ENCODE data around the gene KLK14. TPM values are rescaled to one million over a fixed set of nuclear protein-coding genes. Genes with fewer than 3 reads are reported as not detected.

KLK14 gene
- total RNA-seq, 2 experiments from 2014 or later, result 0.22 TPM; not detected in 1

DNA sequence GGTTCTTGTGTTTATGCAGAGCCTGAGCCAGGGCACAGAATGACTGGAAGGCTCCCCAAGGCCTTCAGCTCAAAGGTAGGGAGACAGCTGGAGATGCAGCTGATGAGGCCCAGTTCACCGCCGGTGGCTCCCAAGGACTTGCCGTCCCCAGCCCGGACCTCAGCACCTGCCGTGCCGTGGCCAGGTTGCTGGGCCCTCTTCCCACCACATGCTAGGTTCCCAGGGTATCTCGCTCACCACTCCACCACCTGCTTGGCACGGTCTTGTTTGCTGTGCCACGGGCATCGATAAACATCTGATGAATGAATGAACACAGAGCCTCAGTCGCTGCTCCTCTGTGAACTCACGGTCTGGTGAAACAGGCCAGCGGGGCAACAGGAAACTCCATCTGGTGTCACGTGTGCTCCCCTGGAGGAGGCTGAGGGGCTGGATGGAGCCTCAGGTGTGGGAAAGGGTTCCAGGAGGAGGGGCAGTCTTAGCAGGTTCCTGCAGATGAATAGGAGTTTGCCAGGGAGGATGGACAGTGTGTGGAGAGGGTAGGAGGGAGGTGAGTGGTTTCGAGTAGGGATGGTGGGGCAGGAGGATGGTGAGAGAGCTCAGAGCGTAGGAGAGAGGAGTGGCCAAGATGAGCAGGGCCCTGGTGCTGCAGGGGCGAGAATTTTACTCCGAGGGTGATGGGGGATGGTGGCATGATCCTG, 3.6 kb upstream of the KLK14 start:
- ChIA-PET CTCF (no interaction called here), POLR2A (no interaction called here)
- Mint-ChIP-seq H3K4me3 (no peak overlapping the region), H3K36me3 (ENCODE audit: low read depth) (no peaks in the 10 kb centered on the region), H3K4me1 (ENCODE audit: low read depth) (no peaks in the 10 kb centered on the region), H3K27me3 (peaks cover 6% of the 10 kb centered on the region), H3K9me3 (no peaks in the 10 kb centered on the region), H3K27ac (no peak overlapping the region)
- Histone ChIP-seq H3K4me3 (ENCODE audit: low read length) (no peak overlapping the region), H3K27ac (ENCODE audit: low read depth in 1 of 2, low read length in 2 of 2) (no peak overlapping the region), H3K36me3 (ENCODE audit: insufficient read depth, low read length) (no peaks in the 10 kb centered on the region), H3K27me3 (ENCODE audit: control insufficient read depth in 1 of 2, insufficient read depth in 2 of 2, low read length in 2 of 2) (no peaks in the 10 kb centered on the region), H3K9me3 (ENCODE audit: control insufficient read depth in 1 of 2, insufficient read depth in 1 of 2, low read length in 2 of 2) (no peaks in the 10 kb centered on the region), H3K4me1 (ENCODE audit: insufficient read depth, low read length) (no peaks in the 10 kb centered on the region)
- ATAC-seq (ENCODE audit: poor library complexity) (no peak), DNase-seq (no peak)
- intact Hi-C loops (cut with DNase I, micrococcal nuclease), result no loop called here
- TF ChIP-seq, protein P1, sequence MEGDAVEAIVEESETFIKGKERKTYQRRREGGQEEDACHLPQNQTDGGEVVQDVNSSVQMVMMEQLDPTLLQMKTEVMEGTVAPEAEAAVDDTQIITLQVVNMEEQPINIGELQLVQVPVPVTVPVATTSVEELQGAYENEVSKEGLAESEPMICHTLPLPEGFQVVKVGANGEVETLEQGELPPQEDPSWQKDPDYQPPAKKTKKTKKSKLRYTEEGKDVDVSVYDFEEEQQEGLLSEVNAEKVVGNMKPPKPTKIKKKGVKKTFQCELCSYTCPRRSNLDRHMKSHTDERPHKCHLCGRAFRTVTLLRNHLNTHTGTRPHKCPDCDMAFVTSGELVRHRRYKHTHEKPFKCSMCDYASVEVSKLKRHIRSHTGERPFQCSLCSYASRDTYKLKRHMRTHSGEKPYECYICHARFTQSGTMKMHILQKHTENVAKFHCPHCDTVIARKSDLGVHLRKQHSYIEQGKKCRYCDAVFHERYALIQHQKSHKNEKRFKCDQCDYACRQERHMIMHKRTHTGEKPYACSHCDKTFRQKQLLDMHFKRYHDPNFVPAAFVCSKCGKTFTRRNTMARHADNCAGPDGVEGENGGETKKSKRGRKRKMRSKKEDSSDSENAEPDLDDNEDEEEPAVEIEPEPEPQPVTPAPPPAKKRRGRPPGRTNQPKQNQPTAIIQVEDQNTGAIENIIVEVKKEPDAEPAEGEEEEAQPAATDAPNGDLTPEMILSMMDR (IDR thresholded peaks at IDR 0.05), result no peak

DNA sequence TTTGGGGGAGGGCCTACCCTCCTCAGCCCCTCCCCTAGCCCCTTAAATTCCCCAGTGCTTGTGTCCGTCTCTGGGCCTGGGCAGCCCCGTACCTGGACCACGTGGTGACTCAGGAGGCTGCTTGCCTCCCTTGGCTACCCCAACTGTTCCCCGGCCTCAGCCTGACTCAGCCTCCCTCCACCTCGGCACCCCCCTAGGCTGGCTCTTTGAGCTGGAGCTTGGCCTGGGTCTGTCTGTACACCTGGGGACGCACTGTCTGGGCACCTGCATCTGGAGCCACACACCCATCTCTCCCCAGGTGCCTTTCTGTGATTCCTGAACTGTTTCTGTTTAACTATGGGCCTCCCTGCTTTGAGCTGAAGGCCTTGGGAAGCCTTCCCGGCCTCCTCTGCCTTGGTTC, 1.8 kb upstream of the KLK14 start:
- H3K9me3 ChIP-seq (ENCODE audit: control insufficient read depth in 1 of 2, insufficient read depth in 1 of 2, low read length in 2 of 2), result no peaks in the 10 kb centered on the region
- DNase-seq (no peak), ATAC-seq (ENCODE audit: poor library complexity) (no peak)
- Mint-ChIP-seq H3K4me1 (ENCODE audit: low read depth) (no peaks in the 10 kb centered on the region), H3K27ac (no peak overlapping the region), H3K27me3 (peaks cover 6% of the 10 kb centered on the region), H3K9me3 (no peaks in the 10 kb centered on the region), H3K36me3 (ENCODE audit: low read depth) (no peaks in the 10 kb centered on the region), H3K4me3 (no peak overlapping the region)
- POLR2A ChIA-PET, result no interaction called here
- TF ChIP-seq, protein P1 (IDR thresholded peaks at IDR 0.05), result no peak
- H3K4me3 ChIP-seq (ENCODE audit: low read length), result no peak overlapping the region
- intact Hi-C loops (cut with DNase I, micrococcal nuclease), result no loop called here
- H3K4me1 ChIP-seq (ENCODE audit: insufficient read depth, low read length), result no peaks in the 10 kb centered on the region
- CTCF ChIA-PET, result no interaction called here
- no peaks in the 10 kb centered on the region for H3K27me3 ChIP-seq (ENCODE audit: control insufficient read depth in 1 of 2, insufficient read depth in 2 of 2, low read length in 2 of 2)
- H3K36me3 ChIP-seq (ENCODE audit: insufficient read depth, low read length), result no peaks in the 10 kb centered on the region
- no peak overlapping the region for H3K27ac ChIP-seq (ENCODE audit: low read depth in 1 of 2, low read length in 2 of 2)

DNA sequence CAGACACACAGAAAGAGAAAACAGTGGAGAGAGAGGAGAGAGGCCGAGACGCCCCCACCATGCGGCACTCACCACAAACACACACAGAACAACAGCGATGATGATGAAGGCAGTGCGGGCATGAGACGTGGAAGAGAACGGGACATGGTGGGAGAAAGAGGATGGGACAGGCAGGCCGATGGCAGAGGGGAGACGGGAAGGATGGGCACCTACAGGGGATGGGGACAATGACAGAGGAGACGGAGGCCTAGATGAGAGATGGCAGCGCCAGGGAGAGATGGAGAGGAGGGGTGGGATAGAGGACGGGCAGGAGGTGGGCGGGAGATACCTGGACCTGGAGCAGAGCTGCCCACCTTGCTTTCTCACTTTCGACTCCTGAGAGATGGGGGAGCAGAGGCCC, 1.1 kb upstream of the KLK14 start:
- no peak overlapping the region for H3K27ac Mint-ChIP-seq
- ATAC-seq (ENCODE audit: poor library complexity), result no peak
- no peak for DNase-seq
- peaks cover 6% of the 10 kb centered on the region for H3K27me3 Mint-ChIP-seq
- intact Hi-C loops (cut with DNase I, micrococcal nuclease), result no loop called here
- H3K27me3 ChIP-seq (ENCODE audit: control insufficient read depth in 1 of 2, insufficient read depth in 2 of 2, low read length in 2 of 2), result no peaks in the 10 kb centered on the region
- no peak overlapping the region for H3K4me3 Mint-ChIP-seq
- H3K36me3 ChIP-seq (ENCODE audit: insufficient read depth, low read length), result no peaks in the 10 kb centered on the region
- H3K9me3 ChIP-seq (ENCODE audit: control insufficient read depth in 1 of 2, insufficient read depth in 1 of 2, low read length in 2 of 2), result no peaks in the 10 kb centered on the region
- TF ChIP-seq, protein P1 (IDR thresholded peaks at IDR 0.05), result no peak
- H3K9me3 Mint-ChIP-seq, result no peaks in the 10 kb centered on the region
- no peaks in the 10 kb centered on the region for H3K36me3 Mint-ChIP-seq (ENCODE audit: low read depth)
- H3K4me1 Mint-ChIP-seq (ENCODE audit: low read depth), result no peaks in the 10 kb centered on the region
- no peak overlapping the region for H3K4me3 ChIP-seq (ENCODE audit: low read length)
- ChIA-PET POLR2A (no interaction called here), CTCF (no interaction called here)
- no peak overlapping the region for H3K27ac ChIP-seq (ENCODE audit: low read depth in 1 of 2, low read length in 2 of 2)
- no peaks in the 10 kb centered on the region for H3K4me1 ChIP-seq (ENCODE audit: insufficient read depth, low read length)

Data from CD4-positive, alpha-beta T cell (primary cell).